Neural progenitor cell (in vitro differentiated cells): ENCODE results near the gene CFAP45. TPM values are rescaled to one million over a fixed set of nuclear protein-coding genes. Genes with fewer than 3 reads are reported as not detected.

Experiments used
- DNase-seq: peaks from one replicate; pipeline ENCODE4 v3.0.0-alpha.2; 2016; ENCODE audit warnings: low spot score
- H2AFZ ChIP-seq: fragments of 200-600 bp; sonication (generic); replicated peaks from 2 replicates; pipeline ENCODE4 v1.6.1; 2016; ENCODE audit warnings: antibody characterized with exemption
- H3F3A ChIP-seq: fragments of 200-600 bp; sonication (generic); 2 replicates; pipeline ENCODE4 v1.6.1; 2016; ENCODE audit warnings: antibody characterized with exemption, low read depth
- H3K27ac ChIP-seq: fragments of 200-600 bp; sonication (generic); 2 replicates; pipeline ENCODE4 v1.5.1; 2016; ENCODE audit warnings: mild to moderate bottlenecking
- H3K27me3 ChIP-seq: fragments of 200-600 bp; sonication (generic); 2 replicates; pipeline ENCODE4 v1.6.1; 2016; ENCODE audit warnings: mild to moderate bottlenecking, moderate library complexity
- H3K36me3 ChIP-seq: fragments of 200-600 bp; sonication (generic); 2 replicates; pipeline ENCODE4 v1.5.1; 2016
- H3K4me1 ChIP-seq: fragments of 200-600 bp; sonication (generic); 2 replicates; pipeline ENCODE4 v1.6.1; 2016; ENCODE audit warnings: mixed run types
- H3K4me2 ChIP-seq: fragments of 200-600 bp; sonication (generic); 2 replicates; pipeline ENCODE4 v1.6.1; 2016
- H3K4me3 ChIP-seq: fragments of 200-600 bp; sonication (generic); 2 replicates; pipeline ENCODE4 v1.5.1; 2016
- H3K79me2 ChIP-seq: fragments of 200-600 bp; sonication (generic); 2 replicates; pipeline ENCODE4 v1.6.1; 2016; ENCODE audit warnings: low read depth
- H3K9ac ChIP-seq: fragments of 200-600 bp; sonication (generic); 2 replicates; pipeline ENCODE4 v1.6.1; 2016
- H3K9me3 ChIP-seq: fragments of 200-600 bp; sonication (generic); 2 replicates; pipeline ENCODE4 v1.5.1; 2016; ENCODE audit warnings: low read depth
- H4K20me1 ChIP-seq: fragments of 200-600 bp; sonication (generic); 2 replicates; pipeline ENCODE4 v1.6.1; 2016; ENCODE audit warnings: low read depth
- H3K27ac Mint-ChIP-seq: 3 replicates; pipeline ENCODE4 v1.8.0; 2021; ENCODE audit warnings: mixed read lengths
- H3K27me3 Mint-ChIP-seq: 2 replicates; pipeline ENCODE4 v1.8.0; 2022; ENCODE audit warnings: low read depth, mild to moderate bottlenecking, inconsistent platforms, moderate library complexity, mixed read lengths; ENCODE audit not compliant: insufficient read depth
- H3K36me3 Mint-ChIP-seq: 3 replicates; pipeline ENCODE4 v1.8.0; 2021; ENCODE audit warnings: mixed read lengths
- H3K4me1 Mint-ChIP-seq: 3 replicates; pipeline ENCODE4 v1.8.0; 2021; ENCODE audit warnings: mixed read lengths
- H3K4me3 Mint-ChIP-seq: 3 replicates; pipeline ENCODE4 v1.8.0; 2021; ENCODE audit warnings: mild to moderate bottlenecking, moderate library complexity, mixed read lengths
- H3K9me3 Mint-ChIP-seq: 3 replicates; pipeline ENCODE4 v1.8.0; 2020; ENCODE audit warnings: mixed read lengths
- CTCF ChIP-seq: fragments of 200-600 bp; sonication (generic); IDR thresholded peaks from 2 replicates; pipeline ENCODE4 v1.5.1; 2017; ENCODE audit warnings: antibody characterized with exemption, mild to moderate bottlenecking
- EZH2 ChIP-seq: fragments of 200-600 bp; sonication (generic); IDR thresholded peaks from 2 replicates; pipeline ENCODE4 v1.6.1; 2017; ENCODE audit warnings: antibody characterized with exemption, mild to moderate bottlenecking, moderate library complexity
- EZH2phosphoT487 ChIP-seq: fragments of 200-600 bp; sonication (generic); IDR thresholded peaks from 2 replicates; pipeline ENCODE4 v1.6.1; 2017; ENCODE audit warnings: antibody characterized with exemption
- microRNA-seq: library from miRNA; unstranded; fragments of <30 nt; microRNA quantifications from one replicate; pipeline ENCODE4, GENCODE V29; 2016
- small RNA-seq: library from RNA; depleted of rRNA; stranded (forward); fragments of <200 nt; gene quantifications from one replicate; pipeline ENCODE3, GENCODE V24; 2015
- total RNA-seq: library from RNA; depleted of rRNA; stranded (reverse); fragments of >200 nt; gene quantifications from 2 replicates; pipeline ENCODE4 v1.2.3, GENCODE V29; 2015; ENCODE audit warnings: low replicate concordance

The CFAP45 gene
- total RNA-seq, 1 donor from 2014 or later: not detected

GRCh38 chr1:159823406-159823805, 76.6 kb downstream of the CFAP45 start:
- Mint-ChIP-seq H3K4me1 (peaks cover 27% of the 10 kb centered on the region), H3K27me3 (peaks cover 17% of the 10 kb centered on the region), H3K4me3 (no peak overlapping the region), H3K9me3 (no peaks in the 10 kb centered on the region), H3K36me3 (no peaks in the 10 kb centered on the region), H3K27ac (peak overlapping the region; percentile 38)
- H3K36me3 ChIP-seq: no peaks in the 10 kb centered on the region
- no peaks in the 10 kb centered on the region for H3K79me2 ChIP-seq
- no peaks in the 10 kb centered on the region for H4K20me1 ChIP-seq
- TF ChIP-seq EZH2phosphoT487 (no peak), CTCF (no peak), EZH2 (no peak)
- peak; percentile 62 for DNase-seq
- H3K9me3 ChIP-seq: no peaks in the 10 kb centered on the region
- H3K27me3 ChIP-seq: no peaks in the 10 kb centered on the region
- peaks cover 11% of the 10 kb centered on the region for H3K4me1 ChIP-seq
- no peak overlapping the region for H2AFZ ChIP-seq
- peak overlapping the region; percentile 59 for H3K4me2 ChIP-seq
- no peak overlapping the region for H3K4me3 ChIP-seq
- H3F3A ChIP-seq: no peaks in the 10 kb centered on the region
- H3K27ac ChIP-seq: no peak overlapping the region
- H3K9ac ChIP-seq: no peak overlapping the region

Small RNAs within 50 kb of the gene (microRNA-seq; reads per million reads assigned to microRNA genes)
- gene MIR4259: not detected

Small RNAs within 50 kb of the gene (small RNA-seq; reads per million reads assigned to genes)
- gene MIR4259 (not detected), gene RF00570 (not detected)

Other genes starting within 250 kb of the CFAP45 start
- not detected in 2 replicates for gene CRP, start 185.6 kb downstream of the CFAP45 start, total RNA-seq
- gene DUSP23, start 119.2 kb downstream of the CFAP45 start, total RNA-seq: 3.1 and 19.8 TPM in 2 replicates
- gene FCRL6, start 97.8 kb downstream of the CFAP45 start, total RNA-seq: not detected in 2 replicates
- gene SLAMF8, start 73.3 kb downstream of the CFAP45 start, total RNA-seq: not detected in 2 replicates
- gene VSIG8, start 37.5 kb downstream of the CFAP45 start, total RNA-seq: not detected in 2 replicates
- gene TAGLN2, start 25.3 kb upstream of the CFAP45 start, total RNA-seq: 3.9 and 12.1 TPM in 2 replicates
- 3.3 and 9.1 TPM in 2 replicates for gene IGSF9, start 45.4 kb upstream of the CFAP45 start, total RNA-seq
- not detected in 2 replicates for gene SLAMF9, start 54.1 kb upstream of the CFAP45 start, total RNA-seq
- gene PIGM, start 131.8 kb upstream of the CFAP45 start, total RNA-seq: 4.5 and 7.1 TPM in 2 replicates
- 0.15 TPM in 1 of 2 replicates, not detected in the other for gene KCNJ10, start 170.0 kb upstream of the CFAP45 start, total RNA-seq
- gene KCNJ9, start 181.4 kb upstream of the CFAP45 start, total RNA-seq: 0.09 TPM in 2 replicates
- gene IGSF8, start 198.5 kb upstream of the CFAP45 start, total RNA-seq: 9.4 and 23.4 TPM in 2 replicates
- gene ATP1A2, start 215.6 kb upstream of the CFAP45 start, total RNA-seq: 88.6 and 154 TPM in 2 replicates